ENCODE data around the gene PBXIP1.

PBXIP1 gene

DNA sequence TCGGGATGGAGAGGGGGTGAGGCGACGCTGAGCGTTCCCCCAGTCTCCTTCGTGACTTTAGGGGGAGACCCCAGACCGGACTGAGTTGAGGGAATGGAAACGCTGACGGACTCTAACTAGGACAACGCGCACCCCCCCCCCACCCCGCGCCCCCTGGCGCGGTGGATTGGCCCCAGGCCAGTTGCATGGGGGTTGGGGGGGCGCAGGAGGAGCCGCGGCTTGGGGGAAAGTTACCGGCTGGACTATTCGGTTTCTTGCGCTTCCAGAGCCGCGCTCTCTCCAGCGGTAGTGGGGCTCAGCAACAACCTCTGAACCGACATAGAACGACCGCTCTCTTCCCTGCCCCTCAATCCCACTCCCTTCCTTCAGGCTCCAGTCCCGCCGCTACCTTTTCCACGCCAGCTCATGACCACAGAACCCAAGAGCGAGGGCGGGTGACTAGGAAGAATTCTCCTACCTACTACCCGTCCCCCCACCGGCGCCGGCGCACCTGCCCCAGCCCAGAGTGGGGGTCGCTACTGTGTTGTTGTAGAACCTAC, 47.4 kb upstream of the PBXIP1 start:
- no peak for TF ChIP-seq TSHZ2 (CRISPR knock-in tag; IDR thresholded peaks at IDR 0.05)
- TF ChIP-seq ZFP30 (CRISPR knock-in tag; IDR thresholded peaks at IDR 0.05), result no peak
- TF ChIP-seq POU6F1 (CRISPR knock-in tag; IDR thresholded peaks at IDR 0.05; ENCODE audit: borderline replicate concordance, low read depth), result no peak
- TF ChIP-seq CSDC2 (CRISPR knock-in tag; IDR thresholded peaks at IDR 0.05), result no peak
- TF ChIP-seq BACH2 (CRISPR knock-in tag; IDR thresholded peaks at IDR 0.05; ENCODE audit: borderline replicate concordance), result no peak
- TF ChIP-seq GLIS3 (CRISPR knock-in tag; IDR thresholded peaks at IDR 0.05), result no peak
- TF ChIP-seq RARB (CRISPR knock-in tag; IDR thresholded peaks at IDR 0.05), result no peak
- no peak for TF ChIP-seq ZNF70 (CRISPR knock-in tag; IDR thresholded peaks at IDR 0.05)
- TF ChIP-seq ARNTL (CRISPR knock-in tag; IDR thresholded peaks at IDR 0.05; ENCODE audit: borderline replicate concordance, low read depth), result no peak
- TF ChIP-seq, protein P1, sequence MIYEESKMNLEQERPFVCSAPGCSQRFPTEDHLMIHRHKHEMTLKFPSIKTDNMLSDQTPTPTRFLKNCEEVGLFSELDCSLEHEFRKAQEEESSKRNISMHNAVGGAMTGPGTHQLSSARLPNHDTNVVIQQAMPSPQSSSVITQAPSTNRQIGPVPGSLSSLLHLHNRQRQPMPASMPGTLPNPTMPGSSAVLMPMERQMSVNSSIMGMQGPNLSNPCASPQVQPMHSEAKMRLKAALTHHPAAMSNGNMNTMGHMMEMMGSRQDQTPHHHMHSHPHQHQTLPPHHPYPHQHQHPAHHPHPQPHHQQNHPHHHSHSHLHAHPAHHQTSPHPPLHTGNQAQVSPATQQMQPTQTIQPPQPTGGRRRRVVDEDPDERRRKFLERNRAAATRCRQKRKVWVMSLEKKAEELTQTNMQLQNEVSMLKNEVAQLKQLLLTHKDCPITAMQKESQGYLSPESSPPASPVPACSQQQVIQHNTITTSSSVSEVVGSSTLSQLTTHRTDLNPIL (CRISPR knock-in tag; IDR thresholded peaks at IDR 0.05; ENCODE audit: low read depth), result no peak
- TF ChIP-seq ESRRG (CRISPR knock-in tag; IDR thresholded peaks at IDR 0.05), result no peak
- TF ChIP-seq CSRNP3 (CRISPR knock-in tag; IDR thresholded peaks at IDR 0.05), result no peak
- TF ChIP-seq SNAI2 (CRISPR knock-in tag; IDR thresholded peaks at IDR 0.05), result no peak
- no peak for TF ChIP-seq ZNF8 (CRISPR knock-in tag; IDR thresholded peaks at IDR 0.05)
- no peak for TF ChIP-seq ZFP3 (CRISPR knock-in tag; IDR thresholded peaks at IDR 0.05)
- TF ChIP-seq PPARA (CRISPR knock-in tag; IDR thresholded peaks at IDR 0.05; ENCODE audit: borderline replicate concordance), result no peak
- no peak for TF ChIP-seq OSR1 (CRISPR knock-in tag; IDR thresholded peaks at IDR 0.05)
- no peak for TF ChIP-seq TOX (CRISPR knock-in tag; IDR thresholded peaks at IDR 0.05; ENCODE audit: borderline replicate concordance)
- TF ChIP-seq ZC3H10 (CRISPR knock-in tag; IDR thresholded peaks at IDR 0.05), result no peak
- TF ChIP-seq PATZ1 (CRISPR knock-in tag; IDR thresholded peaks at IDR 0.05; ENCODE audit: borderline replicate concordance), result no peak
- ATAC-seq, result no peak

- ATAC-seq, result peak; percentile 4
- TF ChIP-seq ZNF565 (CRISPR knock-in tag; conservative IDR thresholded peaks at IDR 0.05; ENCODE audit: low read depth) (no peak), ESRRG (CRISPR knock-in tag; IDR thresholded peaks at IDR 0.05) (no peak), RARB (CRISPR knock-in tag; IDR thresholded peaks at IDR 0.05) (no peak), TOX (CRISPR knock-in tag; IDR thresholded peaks at IDR 0.05; ENCODE audit: borderline replicate concordance) (no peak), CSDC2 (CRISPR knock-in tag; IDR thresholded peaks at IDR 0.05) (no peak), PATZ1 (CRISPR knock-in tag; IDR thresholded peaks at IDR 0.05; ENCODE audit: borderline replicate concordance) (no peak), ARNTL (CRISPR knock-in tag; IDR thresholded peaks at IDR 0.05; ENCODE audit: borderline replicate concordance, low read depth) (no peak)
Measured at GRCh38 chr1:155002464-155003226, 46.7 kb upstream of the PBXIP1 start, which contains the start of gene ZBTB7B. Gene ZBTB7B, plus strand, starts transcription at chr1:155002802. Its CDS starts 11,859 bp downstream, at chr1:155014661.

All from SK-N-SH treated with all-trans-retinoic acid at 6 μM for 48 hours (cell line).